Thyroid gland (tissue), 4 donors: Measurements from ENCODE around the gene CLDN22. TPM values are rescaled to one million over a fixed set of nuclear protein-coding genes. Genes with fewer than 3 reads are reported as not detected.

ENCODE experiments used
- DNase-seq, 2 donors: peaks; one replicate each; pipeline ENCODE4 v3.0.0-alpha.2; 2019
- H3K27ac ChIP-seq, 3 donors: fragments of 200-600 bp; sonication (generic); 1 replicate in 2 of 3; 2 replicates in 1 of 3; pipeline ENCODE4 v1.5.1; 2016 to 2019; ENCODE audit warnings: mild to moderate bottlenecking in 1 of 3, moderate library complexity in 1 of 3
- H3K27me3 ChIP-seq: fragments of 200-600 bp; sonication (generic); one replicate; pipeline ENCODE4 v1.5.1; 2019
- H3K36me3 ChIP-seq, 2 donors: fragments of 200-600 bp; sonication (generic); one replicate each; pipeline ENCODE4 v1.5.1; 2016 to 2019
- H3K4me1 ChIP-seq, 2 donors: fragments of 200-600 bp; sonication (generic); one replicate each; pipeline ENCODE4 v1.5.1; 2017 to 2019
- H3K4me3 ChIP-seq, 3 donors: fragments of 200-600 bp; sonication (generic); replicated peaks in 1 of 3; 1 replicate in 2 of 3; 2 replicates in 1 of 3; pipeline ENCODE4 v1.5.1; 2016; ENCODE audit warnings: mild to moderate bottlenecking in 1 of 3
- H3K9me3 ChIP-seq: fragments of 200-600 bp; sonication (generic); one replicate; pipeline ENCODE4 v1.5.1; 2017
- CTCF ChIP-seq, 6 experiments: fragments of 200-600 bp in 3 of 6; fragments of 450-650 bp in 3 of 6; sonication (generic) in 3 of 6; IDR thresholded peaks; one replicate each; pipeline ENCODE4 v1.5.1; 2016 to 2019; ENCODE audit warnings: antibody characterized with exemption in 6 of 6, mild to moderate bottlenecking in 2 of 6, inconsistent platforms in 1 of 6, moderate library complexity in 1 of 6
- POLR2A ChIP-seq, 2 donors: fragments of 450-650 bp; IDR thresholded peaks; one replicate each; pipeline ENCODE4 v1.6.1; 2017; ENCODE audit warnings: antibody characterized with exemption in 2 of 2, mild to moderate bottlenecking in 2 of 2, moderate library complexity in 1 of 2
- WGBS, 2 donors: methylation state at CpG; one replicate each; pipeline ENCODE4 v1.1.5; 2017; 5-methylcytosine and 5-hydroxymethylcytosine counted together
- intact Hi-C: fragments of 100-400 bp; cut with DNase I; formaldehyde crosslinking; loops from one replicate; pipeline ENCODE4 v1.15.1; 2023
- total RNA-seq, 4 donors: library from RNA; depleted of rRNA; stranded (reverse); fragments of >200 nt; gene quantifications; one replicate each; pipeline ENCODE4 v1.2.3, GENCODE V29; 2016

CLDN22 gene
- total RNA-seq, 4 donors from 2014 or later: not detected

DNA sequence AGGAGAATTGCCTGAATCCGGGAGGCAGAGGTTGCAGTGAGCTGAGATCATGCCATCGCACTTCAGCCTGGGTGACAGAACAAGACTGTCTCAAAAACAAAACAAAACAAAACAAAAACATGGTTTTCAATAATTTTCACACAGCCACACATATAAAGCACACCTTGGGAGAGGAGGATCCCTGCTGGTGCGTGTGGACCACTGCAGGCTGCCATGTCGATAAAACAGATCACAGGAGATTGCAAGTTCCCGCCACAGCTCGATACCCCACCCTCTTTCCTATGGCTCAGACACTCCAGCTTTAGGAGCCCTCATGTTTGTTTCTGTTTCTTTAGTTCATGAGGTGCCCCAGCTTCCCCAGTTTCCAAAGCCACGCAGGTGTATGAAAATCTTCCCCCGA lies 33.5 kb upstream of the CLDN22 start:
- DNase-seq: no peak
- intact Hi-C loops: no loop called here
- Histone ChIP-seq H3K4me1 (no peaks in the 10 kb centered on the region), H3K27ac (no peak overlapping the region), H3K27me3 (no peaks in the 10 kb centered on the region), H3K9me3 (no peaks in the 10 kb centered on the region), H3K36me3 (no peaks in the 10 kb centered on the region), H3K4me3 (no peak overlapping the region)
- no peak for TF ChIP-seq POLR2A (IDR thresholded peaks at IDR 0.05)
- TF ChIP-seq CTCF (IDR thresholded peaks at IDR 0.05): no peak
- 91 to 94% methylated on average over 8 of the region's 8 CpGs for WGBS, 2 donors

DNA sequence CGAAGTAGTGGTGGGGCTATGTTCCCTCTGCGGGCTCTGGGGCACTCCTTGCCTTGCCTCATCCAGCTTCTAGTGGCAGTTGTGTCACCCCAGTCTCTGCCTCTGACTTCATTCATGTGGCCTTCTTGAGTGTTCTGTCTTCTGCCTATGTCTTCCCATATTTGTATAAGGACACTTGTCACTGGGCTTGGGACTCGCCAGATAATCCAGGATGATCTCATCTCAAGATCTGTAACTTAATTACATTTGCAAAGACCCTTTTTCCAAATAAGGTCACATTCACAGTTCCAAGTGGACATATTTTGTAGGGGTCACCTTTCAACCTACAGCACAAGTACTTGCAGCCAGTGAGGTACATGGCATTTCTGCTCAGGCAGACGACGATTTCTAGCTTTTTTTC lies 32.5 kb upstream of the CLDN22 start:
- DNase-seq: no peak
- 87 to 89% methylated on average over 5 of the region's 5 CpGs for WGBS, 2 donors

GRCh38 chr4:183350317-183351071 lies 30.4 kb upstream of the CLDN22 start:
- Histone ChIP-seq H3K4me1 (no peaks in the 10 kb centered on the region), H3K4me3 (no peak overlapping the region), H3K27ac (no peak overlapping the region), H3K9me3 (no peaks in the 10 kb centered on the region), H3K36me3 (no peaks in the 10 kb centered on the region), H3K27me3 (no peaks in the 10 kb centered on the region)
- intact Hi-C loops: no loop called here
- no peak for DNase-seq
- no peak for TF ChIP-seq POLR2A (IDR thresholded peaks at IDR 0.05)
- TF ChIP-seq CTCF (IDR thresholded peaks at IDR 0.05): no peak
- 63 to 64% methylated on average over 17 of the region's 17 CpGs for WGBS, 2 donors

More for the DNA sequence above, 32.5 kb upstream of the CLDN22 start:
- Histone ChIP-seq H3K4me3 (no peak overlapping the region), H3K27ac (no peak overlapping the region), H3K9me3 (no peaks in the 10 kb centered on the region), H3K36me3 (no peaks in the 10 kb centered on the region), H3K4me1 (no peaks in the 10 kb centered on the region), H3K27me3 (no peaks in the 10 kb centered on the region)
- TF ChIP-seq POLR2A (IDR thresholded peaks at IDR 0.05) (no peak), CTCF (IDR thresholded peaks at IDR 0.05) (no peak)
- intact Hi-C loops: no loop called here

GRCh38 chr4:183349673-183350072 lies 29.6 kb upstream of the CLDN22 start:
- Histone ChIP-seq H3K4me1 (no peaks in the 10 kb centered on the region), H3K27me3 (no peaks in the 10 kb centered on the region), H3K9me3 (no peaks in the 10 kb centered on the region), H3K4me3 (no peak overlapping the region), H3K27ac (no peak overlapping the region), H3K36me3 (no peaks in the 10 kb centered on the region)
- TF ChIP-seq POLR2A (IDR thresholded peaks at IDR 0.05) (no peak), CTCF (IDR thresholded peaks at IDR 0.05) (no peak)
- intact Hi-C loops: no loop called here
- no peak for DNase-seq
- 88 to 92% methylated on average over 9 of the region's 9 CpGs for WGBS, 2 donors
